ENCODE measurements around the gene FKBP8. TPM values are rescaled to one million over a fixed set of nuclear protein-coding genes. Genes with fewer than 3 reads are reported as not detected.

Gene FKBP8
- total RNA-seq, 2 experiments from 2014 or later, result 147 to 152 TPM

GRCh38 chr19:18586306-18586705, 42.9 kb upstream of the FKBP8 start:
- no peaks in the 10 kb centered on the region for H3K9me3 ChIP-seq (ENCODE audit: control insufficient read depth in 1 of 2, insufficient read depth in 1 of 2, low read length in 2 of 2)
- H3K4me3 Mint-ChIP-seq, result peak overlapping the region; percentile 76
- no peak for ATAC-seq (ENCODE audit: poor library complexity)

GRCh38 chr19:18580311-18580710, 36.9 kb upstream of the FKBP8 start:
- no peaks in the 10 kb centered on the region for H3K27me3 Mint-ChIP-seq
- Histone ChIP-seq H3K27me3 (ENCODE audit: control insufficient read depth in 1 of 2, insufficient read depth in 2 of 2, low read length in 2 of 2) (no peaks in the 10 kb centered on the region), H3K36me3 (ENCODE audit: insufficient read depth, low read length) (peaks cover 26% of the 10 kb centered on the region), H3K4me3 (ENCODE audit: low read length) (no peak overlapping the region), H3K9me3 (ENCODE audit: control insufficient read depth in 1 of 2, insufficient read depth in 1 of 2, low read length in 2 of 2) (no peaks in the 10 kb centered on the region), H3K4me1 (ENCODE audit: insufficient read depth, low read length) (peaks cover 3% of the 10 kb centered on the region), H3K27ac (ENCODE audit: low read depth in 1 of 2, low read length in 2 of 2) (no peak overlapping the region)
- H3K4me1 Mint-ChIP-seq (ENCODE audit: low read depth), result peaks cover 2% of the 10 kb centered on the region
- intact Hi-C loops (cut with DNase I, micrococcal nuclease), result no loop called here
- H3K9me3 Mint-ChIP-seq, result no peaks in the 10 kb centered on the region
- H3K27ac Mint-ChIP-seq, result no peak overlapping the region
- ChIA-PET POLR2A (interaction anchor here (1.9 kb wide), 1 partner anchor 9 kb away, joined by 6 read pairs; the partner anchor contains the start of gene REX1BD), CTCF (interaction anchor here (0.9 to 1.5 kb wide), 2 partner anchors 8 to 14 kb away, joined by 3 read pairs; no protein-coding TSS in a partner anchor)
- no peak for TF ChIP-seq CTCF (IDR thresholded peaks at IDR 0.05)
- H3K4me3 Mint-ChIP-seq, result no peak overlapping the region
- DNase-seq (no peak), ATAC-seq (ENCODE audit: poor library complexity) (no peak)
- H3K36me3 Mint-ChIP-seq (ENCODE audit: low read depth), result peaks cover 33% of the 10 kb centered on the region

More at GRCh38 chr19:18586306-18586705, 42.9 kb upstream of the FKBP8 start:
- no peaks in the 10 kb centered on the region for H3K9me3 Mint-ChIP-seq
- H3K4me1 Mint-ChIP-seq (ENCODE audit: low read depth), result peaks cover 42% of the 10 kb centered on the region
- no peak for TF ChIP-seq CTCF (IDR thresholded peaks at IDR 0.05)
- DNase-seq, result peak in 1 of 14 experiments; percentile 37
- H3K27ac ChIP-seq (ENCODE audit: low read depth in 1 of 2, low read length in 2 of 2), result no peak overlapping the region
- H3K36me3 ChIP-seq (ENCODE audit: insufficient read depth, low read length), result peaks cover 8% of the 10 kb centered on the region
- no peak overlapping the region for H3K4me3 ChIP-seq (ENCODE audit: low read length)
- intact Hi-C loops (cut with DNase I, micrococcal nuclease), result loop anchor here (5.0 kb wide), 2 partner anchors 44 to 64 kb away; partner anchors contain the start of genes FKBP8 (in 2 of the 2) and ELL (in 1 of the 2)
- H3K36me3 Mint-ChIP-seq (ENCODE audit: low read depth), result peaks cover 8% of the 10 kb centered on the region
- peak overlapping the region; percentile 51 for H3K27ac Mint-ChIP-seq
- H3K27me3 ChIP-seq (ENCODE audit: control insufficient read depth in 1 of 2, insufficient read depth in 2 of 2, low read length in 2 of 2), result no peaks in the 10 kb centered on the region
- ChIA-PET CTCF (interaction anchor here (1.4 to 1.7 kb wide), 2 partner anchors 8 to 261 kb away, joined by 3 to 7 read pairs; no protein-coding TSS in a partner anchor), POLR2A (interaction anchor here (1.1 to 5.9 kb wide), 4 partner anchors 14 to 65 kb away, joined by 3 to 120 read pairs (median 7); partner anchors contain the start of genes ELL, KXD1 and UBA52)
- peaks cover 48% of the 10 kb centered on the region for H3K4me1 ChIP-seq (ENCODE audit: insufficient read depth, low read length)
- no peaks in the 10 kb centered on the region for H3K27me3 Mint-ChIP-seq

- no peaks in the 10 kb centered on the region for H3K27me3 Mint-ChIP-seq
- no peak overlapping the region for H3K4me3 Mint-ChIP-seq
- no peak overlapping the region for H3K27ac ChIP-seq (ENCODE audit: low read depth in 1 of 2, low read length in 2 of 2)
- no peak for ATAC-seq (ENCODE audit: poor library complexity)
- peaks cover 0 to 4% of the 10 kb centered on the region in 2 experiments for H3K9me3 ChIP-seq (ENCODE audit: control insufficient read depth in 1 of 2, insufficient read depth in 1 of 2, low read length in 2 of 2)
- peaks cover 14% of the 10 kb centered on the region for H3K4me1 ChIP-seq (ENCODE audit: insufficient read depth, low read length)
- ChIA-PET POLR2A (no interaction called here), CTCF (no interaction called here)
- no peak for DNase-seq
- H3K4me1 Mint-ChIP-seq (ENCODE audit: low read depth), result peaks cover 6% of the 10 kb centered on the region
- no peaks in the 10 kb centered on the region for H3K9me3 Mint-ChIP-seq
- no peak for TF ChIP-seq CTCF (IDR thresholded peaks at IDR 0.05)
- H3K27ac Mint-ChIP-seq, result no peak overlapping the region
- peaks cover 60% of the 10 kb centered on the region for H3K36me3 Mint-ChIP-seq (ENCODE audit: low read depth)
- H3K4me3 ChIP-seq (ENCODE audit: low read length), result no peak overlapping the region
- H3K36me3 ChIP-seq (ENCODE audit: insufficient read depth, low read length), result peaks cover 50% of the 10 kb centered on the region
- H3K27me3 ChIP-seq (ENCODE audit: control insufficient read depth in 1 of 2, insufficient read depth in 2 of 2, low read length in 2 of 2), result no peaks in the 10 kb centered on the region
- intact Hi-C loops (cut with DNase I, micrococcal nuclease), result no loop called here
These were observed 34.1 kb upstream of the FKBP8 start for GRCh38 chr19:18577365-18577914.
